A549 treated with RU486 at 1 μM for 4 hours (cell line): ENCODE results near the gene OR8B3. TPM values are rescaled to one million over a fixed set of nuclear protein-coding genes. Genes with fewer than 3 reads are reported as not detected.

Experiments used
- total RNA-seq: library from RNA; stranded (reverse); fragments of 200-300 nt; extraction: Qiagen RNA extraction; gene quantifications from 5 replicates; pipeline ENCODE4 v1.2.3, GENCODE V29; 2022; ENCODE audit warnings: low read depth

OR8B3 gene
- total RNA-seq: not detected in 5 replicates

GRCh38 chr11:124398924-124399323 is at the start of gene OR8B3:
OR8B3 (minus strand) TSS chr11:124399024; CDS start chr11:124397351, 1,673 bp downstream.

DNA sequence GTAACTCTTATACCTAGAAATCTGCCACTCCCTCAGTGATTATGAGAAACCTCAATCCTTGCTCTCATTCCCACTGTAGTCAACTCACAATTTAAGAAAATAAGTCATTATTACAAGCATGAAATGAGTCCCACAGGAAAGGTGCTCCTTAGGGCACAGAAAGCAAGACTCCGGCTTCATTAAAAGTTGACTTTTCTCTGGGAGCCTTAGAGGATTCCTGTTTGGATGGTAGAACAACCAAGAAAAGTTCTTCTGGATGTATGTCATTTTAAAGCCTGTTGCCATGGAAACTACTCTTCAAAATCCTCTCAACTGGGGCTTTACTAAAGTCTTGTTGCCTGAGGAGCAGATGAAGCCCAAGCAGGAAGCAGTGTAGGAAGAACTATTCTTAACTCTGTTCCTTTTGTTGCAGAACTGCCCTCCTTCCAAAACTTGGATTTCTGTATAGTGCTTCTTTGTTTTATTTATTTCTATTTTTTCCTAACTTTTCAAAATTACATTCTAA is 46.9 kb upstream of the OR8B3 start, which contains the start of gene OR8B8:
Gene OR8B8, minus strand, starts transcription at position 51 of the 505 bp plus-strand sequence. CDS start 4,611 bp downstream, outside the sequence.

DNA sequence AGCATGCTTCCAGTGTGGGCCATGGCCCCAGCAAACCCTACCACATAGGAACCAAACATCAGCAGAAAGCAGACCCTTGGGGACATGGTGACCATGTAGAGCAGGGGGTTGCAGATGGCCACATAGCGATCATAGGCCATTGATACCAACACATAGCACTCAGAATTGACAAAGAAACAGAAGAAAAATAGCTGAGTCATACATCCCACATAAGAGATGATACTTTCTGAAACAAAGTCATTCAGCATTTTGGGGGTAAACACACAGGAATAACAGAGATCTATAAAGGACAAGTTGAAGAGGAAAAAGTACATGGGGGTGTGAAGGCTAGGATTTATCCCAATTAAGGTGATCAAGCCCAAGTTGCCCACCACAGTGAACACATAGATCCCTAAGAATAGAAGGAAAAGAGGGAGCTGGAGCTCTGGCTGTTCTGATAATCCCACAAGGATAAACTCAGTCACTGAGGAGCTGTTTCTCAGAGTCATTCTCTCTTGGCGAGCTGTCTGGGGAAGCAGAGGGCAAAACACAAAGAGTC is 25.6 kb upstream of the OR8B3 start, which contains the start of gene OR8B4:
Gene OR8B4, minus strand, starts transcription at position 488 of the 538 bp plus-strand sequence. Its CDS starts 0 bp downstream, at position 488.

GRCh38 chr11:124384399-124384798 is 14.4 kb downstream of the OR8B3 start, which contains the start of gene OR8B2:
OR8B2 (minus strand) TSS chr11:124384499; CDS start chr11:124383343, 1,156 bp downstream.

Other genes with a start within 250 kb of the OR8B3 start
- gene OR10D3, start 215.7 kb downstream of the OR8B3 start, total RNA-seq: not detected in 5 replicates
- gene OR8G1, start 157.9 kb downstream of the OR8B3 start, total RNA-seq: not detected in 5 replicates
- not detected in 5 replicates for gene OR8G5, start 142.6 kb downstream of the OR8B3 start, total RNA-seq
- not detected in 5 replicates for gene OR8D1, start 85.1 kb downstream of the OR8B3 start, total RNA-seq
- not detected in 5 replicates for gene OR8D2, start 78.8 kb downstream of the OR8B3 start, total RNA-seq
- gene OR8B2, start 14.5 kb downstream of the OR8B3 start, total RNA-seq: not detected in 5 replicates
- gene OR8B4, start 25.8 kb upstream of the OR8B3 start, total RNA-seq: not detected in 5 replicates
- not detected in 5 replicates for gene OR8B8, start 46.7 kb upstream of the OR8B3 start, total RNA-seq
- not detected in 5 replicates for gene OR8B12, start 144.6 kb upstream of the OR8B3 start, total RNA-seq
- gene OR8A1, start 171.0 kb upstream of the OR8B3 start, total RNA-seq: not detected in 5 replicates
- not detected in 5 replicates for gene PANX3, start 212.4 kb upstream of the OR8B3 start, total RNA-seq
- 15.3 to 22.0 TPM (median 16.6 TPM) in 5 replicates for gene TBRG1, start 223.8 kb upstream of the OR8B3 start, total RNA-seq